ENCODE data around the gene RMC1. TPM values are rescaled to one million over a fixed set of nuclear protein-coding genes. Genes with fewer than 3 reads are reported as not detected.

Gene RMC1
- total and polyA plus RNA-seq, 4 donors = 15.6 to 24.7 (median 20.8) TPM

DNA sequence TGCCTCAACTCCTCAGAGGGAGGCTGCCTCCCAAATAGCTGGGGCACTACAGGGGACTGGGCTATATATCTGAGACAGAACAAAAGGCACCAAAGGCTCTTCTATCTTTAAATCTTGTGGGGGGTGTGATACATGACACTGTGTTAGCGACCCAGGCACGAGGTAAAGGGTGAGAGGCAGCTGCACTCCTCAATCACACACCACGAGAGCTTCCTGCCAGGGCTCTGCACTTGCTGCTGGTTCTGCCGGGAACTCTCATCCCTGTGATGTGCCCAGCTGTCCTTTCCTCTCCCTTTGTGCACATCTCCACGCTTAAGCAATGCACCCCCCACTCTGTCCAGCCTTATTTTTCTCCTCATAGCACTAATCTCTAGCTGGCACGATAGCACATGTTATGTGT lies 50.6 kb downstream of the RMC1 start:
- peaks cover 2 to 59% (median 43%) of the 10 kb centered on the region in 4 donors for H3K36me3 ChIP-seq (ENCODE audit: control insufficient read depth in 4 of 4, insufficient read depth in 3 of 4, low read depth in 1 of 4, low read length in 3 of 4)
- no peak overlapping the region for H3K27ac ChIP-seq (ENCODE audit: low read depth in 1 of 2, low read length in 2 of 2)
- H3K9me3 ChIP-seq (ENCODE audit: control insufficient read depth in 4 of 4, low read length in 3 of 4) = no peaks in the 10 kb centered on the region
- H3K9ac ChIP-seq (ENCODE audit: low read depth in 1 of 2, low read length in 2 of 2) = no peak overlapping the region
- DNase-seq (ENCODE audit: low spot score) = no peak
- H3K4me3 ChIP-seq (ENCODE audit: low read depth in 1 of 3, low read length in 3 of 3) = no peak overlapping the region
- TF ChIP-seq FOXA2 (IDR thresholded peaks at IDR 0.05) (no peak), SP1 (IDR thresholded peaks at IDR 0.05) (no peak), TAF1 (conservative IDR thresholded peaks at IDR 0.05) (no peak), HNF4G (IDR thresholded peaks at IDR 0.05) (no peak), EGR1 (IDR thresholded peaks at IDR 0.05; ENCODE audit: low read depth in 2 of 2) (no peak), JUND (IDR thresholded peaks at IDR 0.05) (no peak), REST (IDR thresholded peaks at IDR 0.05) (no peak), RXRA (IDR thresholded peaks at IDR 0.05) (no peak), NR2F2 (IDR thresholded peaks at IDR 0.05) (no peak), CTCF (IDR thresholded peaks at IDR 0.05; ENCODE audit: low read depth, low read length, missing input control) (no peak), FOXA1 (IDR thresholded peaks at IDR 0.05) (no peak), HNF4A (conservative IDR thresholded peaks at IDR 0.05) (no peak), GABPA (IDR thresholded peaks at IDR 0.05 in 1 of 2, conservative IDR thresholded peaks at IDR 0.05 in 1 of 2) (no peak), YY1 (IDR thresholded peaks at IDR 0.05) (no peak), RAD21 (IDR thresholded peaks at IDR 0.05) (no peak)
- TF ChIP-seq, protein P1, sequence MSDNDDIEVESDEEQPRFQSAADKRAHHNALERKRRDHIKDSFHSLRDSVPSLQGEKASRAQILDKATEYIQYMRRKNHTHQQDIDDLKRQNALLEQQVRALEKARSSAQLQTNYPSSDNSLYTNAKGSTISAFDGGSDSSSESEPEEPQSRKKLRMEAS (IDR thresholded peaks at IDR 0.05) = no peak
- TF ChIP-seq, protein P2, sequence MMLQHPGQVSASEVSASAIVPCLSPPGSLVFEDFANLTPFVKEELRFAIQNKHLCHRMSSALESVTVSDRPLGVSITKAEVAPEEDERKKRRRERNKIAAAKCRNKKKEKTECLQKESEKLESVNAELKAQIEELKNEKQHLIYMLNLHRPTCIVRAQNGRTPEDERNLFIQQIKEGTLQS (IDR thresholded peaks at IDR 0.05) = no peak
- TF ChIP-seq, protein P3, sequence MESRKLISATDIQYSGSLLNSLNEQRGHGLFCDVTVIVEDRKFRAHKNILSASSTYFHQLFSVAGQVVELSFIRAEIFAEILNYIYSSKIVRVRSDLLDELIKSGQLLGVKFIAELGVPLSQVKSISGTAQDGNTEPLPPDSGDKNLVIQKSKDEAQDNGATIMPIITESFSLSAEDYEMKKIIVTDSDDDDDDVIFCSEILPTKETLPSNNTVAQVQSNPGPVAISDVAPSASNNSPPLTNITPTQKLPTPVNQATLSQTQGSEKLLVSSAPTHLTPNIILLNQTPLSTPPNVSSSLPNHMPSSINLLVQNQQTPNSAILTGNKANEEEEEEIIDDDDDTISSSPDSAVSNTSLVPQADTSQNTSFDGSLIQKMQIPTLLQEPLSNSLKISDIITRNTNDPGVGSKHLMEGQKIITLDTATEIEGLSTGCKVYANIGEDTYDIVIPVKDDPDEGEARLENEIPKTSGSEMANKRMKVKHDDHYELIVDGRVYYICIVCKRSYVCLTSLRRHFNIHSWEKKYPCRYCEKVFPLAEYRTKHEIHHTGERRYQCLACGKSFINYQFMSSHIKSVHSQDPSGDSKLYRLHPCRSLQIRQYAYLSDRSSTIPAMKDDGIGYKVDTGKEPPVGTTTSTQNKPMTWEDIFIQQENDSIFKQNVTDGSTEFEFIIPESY (IDR thresholded peaks at IDR 0.05) = no peak
- WGBS = 92% methylated on average over 6 of the region's 6 CpGs
- H3K27me3 ChIP-seq (ENCODE audit: control insufficient read depth in 4 of 4, insufficient read depth in 4 of 4, low read length in 3 of 4) = no peaks in the 10 kb centered on the region
- peaks cover 0 to 3% (median 0%) of the 10 kb centered on the region in 4 donors for H3K4me1 ChIP-seq (ENCODE audit: control insufficient read depth in 4 of 4, insufficient read depth in 4 of 4, low read length in 3 of 4)
